Loucy (cell line): ENCODE measurements around the gene SYNJ2.

Experiments used
- EZH2phosphoT487 ChIP-seq: fragments of 200-600 bp; IDR thresholded peaks from 2 replicates; pipeline ENCODE4 v1.6.1; 2018; ENCODE audit warnings: antibody characterized with exemption, mild to moderate bottlenecking, moderate library complexity, borderline replicate concordance
- TF ChIP-seq, protein P1 (sequence below): fragments of 200-600 bp; sonication (generic); conservative IDR thresholded peaks from 2 replicates; pipeline ENCODE4 v1.5.1; 2014; ENCODE audit warnings: mild to moderate bottlenecking, antibody characterized with exemption, low read length

DNA sequence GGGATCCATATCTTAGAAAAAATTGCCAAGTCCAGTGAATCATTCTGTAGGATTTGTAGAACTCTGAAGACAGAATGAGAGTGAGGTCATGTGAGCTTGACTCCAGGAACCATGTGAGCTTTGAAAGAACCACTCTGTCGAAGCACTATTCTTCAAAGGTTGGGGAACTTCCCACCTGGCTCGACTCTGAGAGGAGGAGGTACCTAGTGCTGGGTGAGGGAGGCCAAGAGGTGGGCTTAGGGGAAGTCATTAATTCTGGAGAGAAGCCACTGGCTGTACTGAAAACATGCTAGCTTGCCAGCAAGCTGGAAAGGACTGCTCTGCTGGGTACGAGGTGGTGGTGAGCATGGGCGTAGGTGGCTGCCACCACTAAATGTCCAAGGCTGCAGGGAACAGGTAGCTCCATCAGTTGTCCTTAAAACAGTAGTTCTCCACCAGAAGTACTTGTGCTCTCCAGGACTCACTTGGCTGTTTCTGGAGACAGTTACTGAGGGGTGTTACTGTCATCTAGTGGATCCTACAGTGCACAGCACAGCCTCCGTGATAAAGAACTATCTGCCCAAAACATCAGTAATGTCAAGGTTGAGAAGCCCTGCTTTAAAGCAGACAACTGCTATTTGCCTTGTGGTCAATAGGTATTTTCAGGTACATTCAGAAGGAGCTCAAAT is 34.7 kb upstream of the SYNJ2 start:
- TF ChIP-seq, protein P1, sequence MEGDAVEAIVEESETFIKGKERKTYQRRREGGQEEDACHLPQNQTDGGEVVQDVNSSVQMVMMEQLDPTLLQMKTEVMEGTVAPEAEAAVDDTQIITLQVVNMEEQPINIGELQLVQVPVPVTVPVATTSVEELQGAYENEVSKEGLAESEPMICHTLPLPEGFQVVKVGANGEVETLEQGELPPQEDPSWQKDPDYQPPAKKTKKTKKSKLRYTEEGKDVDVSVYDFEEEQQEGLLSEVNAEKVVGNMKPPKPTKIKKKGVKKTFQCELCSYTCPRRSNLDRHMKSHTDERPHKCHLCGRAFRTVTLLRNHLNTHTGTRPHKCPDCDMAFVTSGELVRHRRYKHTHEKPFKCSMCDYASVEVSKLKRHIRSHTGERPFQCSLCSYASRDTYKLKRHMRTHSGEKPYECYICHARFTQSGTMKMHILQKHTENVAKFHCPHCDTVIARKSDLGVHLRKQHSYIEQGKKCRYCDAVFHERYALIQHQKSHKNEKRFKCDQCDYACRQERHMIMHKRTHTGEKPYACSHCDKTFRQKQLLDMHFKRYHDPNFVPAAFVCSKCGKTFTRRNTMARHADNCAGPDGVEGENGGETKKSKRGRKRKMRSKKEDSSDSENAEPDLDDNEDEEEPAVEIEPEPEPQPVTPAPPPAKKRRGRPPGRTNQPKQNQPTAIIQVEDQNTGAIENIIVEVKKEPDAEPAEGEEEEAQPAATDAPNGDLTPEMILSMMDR: peak; percentile 94
- no peak for TF ChIP-seq EZH2phosphoT487
